Measurements from ENCODE around the gene SULT1A2.

- TF ChIP-seq CTCF (IDR thresholded peaks at IDR 0.05): no peak
- no peak for TF ChIP-seq POLR2A (IDR thresholded peaks at IDR 0.05)
Observed at GRCh38 chr16:28596840-28597691, at the start of gene SULT1A2.
